Retinal pigment epithelial cell (primary cell): Measurements from ENCODE around the gene MYH11.

ENCODE experiments used
- DNase-seq: peaks from one replicate; pipeline ENCODE4 v3.0.0-alpha.2; 2010; ENCODE audit warnings: low read depth
- H3K4me3 ChIP-seq: 2 replicates; pipeline ENCODE4 v1.5.1; 2011; ENCODE audit warnings: mild to moderate bottlenecking, low read length, control low read depth, moderate library complexity
- CTCF ChIP-seq: conservative IDR thresholded peaks from 2 replicates; pipeline ENCODE4 v1.5.1; 2011; ENCODE audit warnings: low read depth, low read length, control low read depth, inconsistent platforms

MYH11 gene

GRCh38 chr16:15746332-15746731 is 110.5 kb downstream of the MYH11 start:
- no peak for TF ChIP-seq CTCF
- DNase-seq = no peak
- no peak overlapping the region for H3K4me3 ChIP-seq

- no peak for TF ChIP-seq CTCF
- no peak overlapping the region for H3K4me3 ChIP-seq
- DNase-seq = no peak
Measured at GRCh38 chr16:15743657-15744056, 113.2 kb downstream of the MYH11 start.

GRCh38 chr16:15742716-15743115 is 114.1 kb downstream of the MYH11 start:
- no peak overlapping the region for H3K4me3 ChIP-seq
- DNase-seq = no peak
- TF ChIP-seq CTCF = no peak

GRCh38 chr16:15741207-15741871 is 115.5 kb downstream of the MYH11 start:
- H3K4me3 ChIP-seq = no peak overlapping the region
- TF ChIP-seq CTCF = no peak
- no peak for DNase-seq

GRCh38 chr16:15739950-15740349 is 116.9 kb downstream of the MYH11 start:
- DNase-seq = no peak
- no peak overlapping the region for H3K4me3 ChIP-seq
- TF ChIP-seq CTCF = no peak

GRCh38 chr16:15739464-15739863 is 117.4 kb downstream of the MYH11 start:
- TF ChIP-seq CTCF = no peak
- H3K4me3 ChIP-seq = no peak overlapping the region
- no peak for DNase-seq

- no peak for TF ChIP-seq CTCF
- H3K4me3 ChIP-seq = no peak overlapping the region
- no peak for DNase-seq
Measured at GRCh38 chr16:15737140-15737644, 119.6 kb downstream of the MYH11 start.
